Smooth muscle cell of the brain vasculature (primary cell): Measurements from ENCODE around the gene MRPL28.
"Not testable (repeated sequence)": the region's sequence is repeated elsewhere in the genome, so short reads cannot be mapped to it uniquely, and the experiment has no call there.

Experiments used
- DNase-seq: peaks from one replicate; pipeline ENCODE4 v3.0.0-alpha.2; 2012; ENCODE audit warnings: low read depth, low spot score

Gene MRPL28

DNA sequence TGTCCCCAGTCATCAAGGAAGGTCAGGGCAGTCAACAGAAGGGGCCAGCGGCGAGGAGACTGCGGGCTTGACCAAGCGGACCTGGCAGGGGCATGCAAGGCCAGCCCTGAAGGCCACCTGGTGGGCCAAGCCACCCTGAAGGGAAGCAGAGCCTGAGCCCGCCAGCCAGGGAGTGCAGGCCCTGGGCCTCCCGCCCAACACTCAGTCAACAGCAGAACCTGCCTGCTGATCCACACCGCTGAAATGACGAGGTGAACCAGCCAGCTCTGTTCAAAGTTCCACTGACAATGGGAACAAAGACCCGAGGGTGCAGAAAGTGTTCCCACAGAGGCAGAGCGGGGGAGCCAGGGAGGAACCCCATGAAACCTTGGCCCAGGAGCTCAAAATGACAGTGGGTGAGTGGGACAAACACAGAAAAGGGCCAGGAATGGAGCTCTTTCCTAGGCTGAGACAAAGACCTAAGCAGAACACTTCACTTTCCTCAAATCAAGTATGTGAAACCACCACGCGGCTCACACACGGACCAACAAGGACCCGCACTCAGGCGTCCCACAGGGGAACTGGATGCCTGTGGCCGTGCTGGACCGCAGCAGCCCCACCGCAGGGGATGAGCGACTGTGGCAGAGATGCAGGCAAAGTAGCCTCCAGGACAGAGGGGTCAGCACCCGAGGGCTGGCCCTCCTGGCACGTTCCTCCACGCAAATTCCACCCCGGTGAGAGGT lies 29.8 kb downstream of the MRPL28 start:
- DNase-seq, result no peak

DNA sequence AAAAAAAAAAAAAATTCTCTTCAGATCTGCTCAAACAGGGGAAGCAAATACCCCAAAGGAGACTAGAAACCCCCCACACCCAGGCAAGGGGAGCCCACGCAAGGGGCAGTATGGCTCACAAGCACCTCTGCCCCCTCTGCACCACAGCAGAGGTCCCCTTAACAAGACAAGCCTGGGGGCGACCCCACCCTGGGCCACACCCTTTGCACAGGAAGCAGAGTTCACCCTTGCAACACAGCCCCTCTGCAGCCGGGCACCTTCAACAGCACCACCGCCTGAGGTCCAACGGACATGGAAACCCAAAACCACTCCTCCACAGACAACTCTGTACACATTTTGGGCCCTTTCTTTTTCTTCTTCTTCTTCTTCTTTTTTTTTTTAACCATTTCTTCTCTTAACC lies 30.7 kb downstream of the MRPL28 start:
- DNase-seq, result no peak

DNA sequence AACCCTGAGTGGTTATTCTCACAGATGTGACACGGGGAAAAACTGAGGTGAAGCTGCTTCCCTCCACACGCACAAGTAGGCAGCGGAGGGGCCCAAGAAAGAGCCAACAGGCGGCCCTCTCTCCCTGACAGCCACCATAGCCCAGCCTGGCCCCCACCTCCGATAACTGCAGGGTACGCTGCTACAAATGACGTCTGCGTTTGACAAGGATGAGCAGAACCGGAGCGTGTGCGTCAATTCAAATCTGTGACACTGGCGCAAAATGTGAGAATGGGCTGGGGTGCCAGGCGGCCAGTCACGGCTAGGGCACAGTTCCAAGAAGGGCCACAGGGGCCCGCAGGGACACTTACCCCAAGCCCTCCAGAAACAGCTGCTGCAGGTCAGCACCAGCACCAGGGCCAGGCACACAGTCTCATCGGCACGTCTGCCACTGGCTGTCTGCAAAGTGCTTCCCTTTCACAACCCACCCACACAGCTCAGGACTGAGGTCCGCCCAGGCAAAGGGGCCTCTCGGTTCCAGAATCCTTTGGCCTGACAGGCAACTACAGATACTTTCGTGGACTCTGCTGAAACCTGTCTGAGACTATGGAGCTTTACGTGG lies 32.3 kb downstream of the MRPL28 start:
- DNase-seq, result no peak

DNA sequence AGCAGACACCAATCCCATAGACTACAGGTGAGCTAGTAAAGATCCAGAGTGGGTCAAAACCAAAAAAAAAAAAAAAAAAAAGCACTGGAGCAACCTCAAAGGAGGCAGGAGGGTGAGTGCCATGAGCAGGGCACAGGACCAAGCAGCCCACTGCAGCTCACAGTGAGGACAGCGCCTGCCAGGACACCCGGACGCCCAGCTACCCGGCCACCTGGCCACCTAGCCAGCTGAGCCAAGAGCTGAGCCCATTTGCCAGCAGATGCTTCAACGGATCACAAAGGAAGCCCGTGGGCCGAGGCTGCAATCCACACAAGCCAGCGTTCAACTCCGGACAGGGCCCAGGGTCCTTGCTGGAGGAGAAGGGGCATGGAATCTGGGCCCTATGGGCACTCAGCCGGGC lies 32.9 kb downstream of the MRPL28 start:
- DNase-seq, result no peak

DNA sequence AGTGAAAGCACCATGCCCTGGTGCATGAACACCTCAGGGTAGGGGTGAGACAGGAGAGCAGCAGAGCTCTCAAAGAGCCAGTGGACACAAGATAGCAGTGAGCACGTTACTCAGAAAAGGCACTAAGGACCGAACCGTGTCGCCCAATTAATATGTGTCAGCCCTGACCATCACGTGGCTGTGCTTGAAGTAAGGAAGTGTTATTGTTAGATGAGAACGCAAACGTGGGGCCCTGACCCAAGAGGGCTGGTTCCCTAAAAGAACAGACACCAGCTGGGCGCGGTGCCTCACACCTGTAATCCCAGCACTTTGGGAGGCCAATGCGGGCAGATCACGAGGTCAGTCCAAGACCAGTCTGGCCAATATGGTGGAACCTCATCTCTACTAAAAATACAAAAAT lies 34.1 kb downstream of the MRPL28 start:
- no peak for DNase-seq

DNA sequence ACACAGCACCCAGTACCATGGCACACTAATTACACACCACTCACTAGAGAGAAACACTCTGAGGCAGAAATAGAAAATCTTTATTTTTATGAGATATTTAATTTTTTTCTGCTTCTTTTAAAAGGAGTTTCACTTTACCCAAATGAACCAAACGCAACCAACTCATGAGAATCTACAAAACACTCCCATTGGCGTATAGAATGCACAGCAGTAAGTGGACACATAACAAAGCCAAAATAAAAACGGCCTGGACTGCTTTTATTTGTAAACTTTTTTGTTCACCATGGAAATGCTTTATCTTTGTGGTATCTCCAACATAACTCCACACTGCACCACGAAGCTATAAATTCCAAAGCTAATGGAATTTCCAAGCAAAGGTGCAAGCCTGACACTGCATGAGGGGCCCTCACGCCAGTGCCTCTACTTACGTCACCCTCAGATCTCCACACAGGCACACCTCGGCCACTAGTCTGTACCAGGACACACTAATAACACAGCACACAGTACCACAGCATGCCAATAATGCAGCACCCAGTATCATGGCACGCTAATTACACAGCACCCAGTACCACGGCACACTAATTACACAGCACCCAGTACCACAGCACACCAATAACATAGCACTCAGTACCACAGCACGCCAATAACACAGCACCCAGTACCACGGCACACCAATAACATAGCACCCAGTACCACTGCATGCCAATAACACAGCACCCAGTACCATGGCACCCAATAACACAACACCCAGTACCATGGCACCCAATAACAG lies 35.3 kb downstream of the MRPL28 start:
- not testable (repeated sequence) for DNase-seq

DNA sequence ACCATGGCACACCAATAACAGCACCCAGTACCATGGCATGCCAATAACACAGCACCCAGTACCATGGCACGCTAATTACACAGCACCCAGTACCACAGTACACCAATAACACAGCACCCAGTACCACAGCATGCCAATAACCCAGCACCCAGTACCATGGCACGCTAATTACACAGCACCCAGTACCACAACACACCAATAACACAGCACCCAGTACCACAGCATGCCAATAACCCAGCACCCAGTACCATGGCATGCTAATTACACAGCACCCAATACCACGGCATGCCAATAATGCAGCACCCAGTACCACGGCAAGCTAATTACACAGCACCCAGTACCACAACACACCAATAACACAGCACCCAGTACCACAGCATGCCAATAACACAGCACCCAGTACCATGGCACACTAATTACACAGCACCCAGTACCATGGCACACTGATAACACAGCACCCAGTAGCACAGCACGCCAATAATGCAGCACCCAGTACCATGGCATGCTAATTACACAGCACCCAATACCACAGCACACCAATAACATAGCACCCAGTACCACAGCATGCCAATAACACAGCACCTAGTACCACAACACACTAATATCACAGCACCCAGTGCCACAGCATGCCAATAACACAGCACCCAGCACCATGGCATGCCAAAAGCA lies 36.0 kb downstream of the MRPL28 start:
- not testable (repeated sequence) for DNase-seq

DNA sequence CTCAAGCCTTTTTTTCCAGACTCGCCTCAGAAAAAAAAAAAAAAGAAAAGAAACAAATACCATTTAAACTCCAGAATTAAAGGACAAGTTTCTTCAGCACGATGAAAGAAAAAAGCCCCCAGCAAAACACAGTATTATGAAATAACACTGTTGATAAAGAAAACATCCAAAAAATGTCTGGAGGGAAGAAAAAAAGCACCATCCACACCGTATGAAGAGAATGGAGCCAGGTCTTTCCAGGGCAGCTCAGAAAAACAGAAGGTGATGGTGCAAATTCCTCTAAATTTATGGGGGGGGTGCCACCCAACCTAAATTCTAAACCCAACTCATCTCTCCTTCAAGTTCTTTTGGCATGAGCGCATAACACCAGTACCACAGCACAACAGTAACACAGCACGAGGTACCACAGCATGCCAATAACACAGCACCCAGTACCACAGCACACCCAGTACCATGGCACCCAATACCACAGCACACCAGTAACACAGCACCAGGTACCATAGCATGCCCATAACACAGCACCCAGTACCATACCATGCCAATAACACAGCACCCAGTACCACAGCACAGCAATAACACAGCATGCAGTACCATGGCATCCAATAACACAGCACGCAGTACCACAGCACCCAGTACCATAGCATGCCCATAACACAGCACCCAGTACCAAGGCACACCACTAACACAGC lies 36.8 kb downstream of the MRPL28 start:
- no peak for DNase-seq

DNA sequence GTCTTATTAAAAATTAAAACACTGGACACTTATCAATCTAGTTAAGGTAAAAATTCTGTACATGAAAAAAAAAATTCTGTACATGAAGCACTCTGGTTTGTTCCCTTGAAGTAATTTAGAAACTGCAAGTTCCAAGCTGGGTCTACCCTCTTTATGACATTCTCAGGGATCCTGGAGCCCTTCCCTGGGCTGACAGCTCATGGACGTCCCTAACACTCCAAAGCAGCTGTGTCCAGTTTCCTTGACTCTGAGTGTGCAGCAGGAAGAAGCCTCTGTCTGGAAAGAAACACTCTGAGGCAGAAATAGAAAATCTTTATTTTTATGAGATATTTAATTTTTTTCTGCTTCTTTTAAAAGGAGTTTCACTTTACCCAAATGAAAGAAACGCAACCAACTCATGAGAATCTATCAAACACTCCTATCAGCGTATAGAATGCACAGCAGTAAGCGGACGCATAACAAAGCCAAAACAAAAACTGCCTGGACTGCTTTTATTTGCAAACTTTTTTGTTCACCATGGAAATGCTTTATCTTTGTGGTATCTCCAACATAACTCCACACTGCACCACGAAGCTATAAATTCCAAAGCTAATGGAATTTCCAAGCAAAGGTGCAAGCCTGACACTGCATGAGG lies 39.0 kb downstream of the MRPL28 start:
- not testable (repeated sequence) for DNase-seq

DNA sequence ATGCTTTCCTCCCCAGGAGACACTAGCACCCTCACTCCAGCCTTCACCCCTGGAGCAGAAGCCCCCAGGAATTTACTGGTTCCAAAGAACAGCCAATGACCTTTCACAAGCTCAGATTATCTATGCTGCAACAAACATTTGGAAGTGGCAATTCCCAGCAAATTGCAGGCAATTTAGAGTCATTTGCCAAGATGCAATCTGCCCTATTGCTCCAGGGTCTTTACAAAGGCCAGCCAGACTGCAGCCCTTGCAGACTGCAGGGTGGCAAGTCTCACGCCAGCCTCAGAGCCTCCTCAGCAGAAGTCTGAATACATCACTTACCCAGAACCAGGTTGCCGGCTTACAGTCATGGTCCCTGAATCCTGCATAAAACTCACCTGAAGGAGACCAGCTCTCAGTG lies 39.6 kb downstream of the MRPL28 start:
- no peak for DNase-seq

DNA sequence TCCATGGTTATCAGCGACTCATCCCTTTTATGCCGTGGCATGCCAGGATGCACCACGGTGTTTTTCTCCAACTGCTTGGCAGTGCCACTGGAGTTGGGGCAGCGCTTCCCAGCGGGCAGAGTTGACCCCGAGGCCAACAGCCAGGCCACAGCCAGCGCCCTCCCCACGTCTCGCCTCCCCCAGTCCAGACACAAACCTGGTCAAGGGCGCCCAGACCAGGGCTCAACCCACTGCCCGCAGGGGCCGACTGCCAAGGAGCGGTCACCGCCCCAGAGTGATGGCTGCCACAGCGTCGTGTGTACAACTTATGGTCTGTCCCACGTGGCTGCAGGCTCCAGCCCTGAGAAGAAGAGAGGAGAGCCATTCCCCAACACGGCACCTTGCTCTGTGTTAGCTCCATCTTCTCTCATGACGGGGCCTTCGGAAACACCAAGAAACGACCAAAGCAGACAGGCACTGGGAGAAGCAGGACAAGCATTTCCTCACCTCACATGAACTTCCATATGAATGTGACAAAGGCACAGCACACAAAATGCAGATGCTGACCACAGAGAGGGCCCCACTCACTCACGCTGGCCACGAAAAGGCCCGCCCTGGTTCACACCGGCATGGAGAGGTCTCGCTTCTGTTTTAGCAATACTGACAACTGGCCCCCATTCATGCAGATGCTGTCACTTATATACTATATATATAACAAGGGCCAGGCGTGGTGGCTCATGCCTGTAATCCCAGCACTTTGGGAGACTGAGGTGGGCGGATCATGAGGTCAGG lies 44.8 kb downstream of the MRPL28 start:
- no peak for DNase-seq

DNA sequence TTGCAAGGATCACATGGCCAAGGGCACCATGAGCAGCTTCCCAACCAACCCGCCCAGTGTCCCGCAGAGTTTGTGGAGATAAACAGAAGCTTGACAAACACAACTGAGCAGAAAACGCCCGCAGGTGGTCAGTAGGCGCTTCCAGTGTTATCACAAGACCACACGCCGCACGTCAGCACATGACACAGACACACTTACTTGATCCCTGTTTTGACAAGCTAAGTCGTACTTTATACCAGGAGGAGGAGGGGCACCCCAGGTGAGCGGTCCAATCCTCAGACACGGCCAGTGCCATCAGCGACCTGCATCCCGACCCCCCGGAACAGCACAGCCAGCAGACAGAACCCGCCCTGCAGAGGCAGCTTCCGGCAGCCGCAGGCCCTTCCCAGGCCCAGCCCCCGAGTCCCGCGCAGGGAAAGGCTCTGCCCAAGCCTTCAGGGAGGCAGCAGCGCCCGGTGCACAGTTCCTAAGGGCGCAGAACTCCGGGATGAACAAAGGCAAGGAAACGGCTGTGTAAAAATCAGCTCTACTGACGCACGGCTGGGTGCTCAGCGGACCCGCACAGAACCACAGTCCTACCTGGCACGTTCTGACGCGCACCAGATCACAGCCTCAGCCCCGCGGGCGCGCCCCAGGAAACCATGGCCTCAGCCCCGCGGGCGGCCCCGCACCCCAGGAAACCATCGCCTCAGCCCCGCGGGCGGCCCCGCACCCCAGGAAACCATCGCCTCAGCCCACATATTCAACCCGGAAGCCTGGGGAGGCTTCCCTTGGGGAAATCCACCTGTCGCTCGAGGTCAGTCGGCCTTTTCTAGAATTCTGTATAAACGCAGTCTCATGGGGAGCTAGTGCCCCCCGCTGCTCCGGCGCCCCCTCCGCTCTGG lies 45.6 kb downstream of the MRPL28 start:
- no peak for DNase-seq

DNA sequence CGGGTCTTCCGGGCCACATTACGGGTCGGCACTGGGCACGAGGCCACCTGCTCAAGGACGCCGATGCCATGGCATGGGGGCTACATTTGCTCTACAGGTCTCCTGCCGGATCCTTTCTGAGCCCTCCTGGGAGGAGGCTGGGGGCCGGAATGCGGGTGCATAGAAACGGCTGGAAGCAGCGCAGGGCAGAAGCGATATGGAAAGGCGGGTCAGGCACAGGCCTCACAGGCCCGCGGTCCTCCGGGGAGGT lies 46.2 kb downstream of the MRPL28 start:
- DNase-seq, result no peak

DNA sequence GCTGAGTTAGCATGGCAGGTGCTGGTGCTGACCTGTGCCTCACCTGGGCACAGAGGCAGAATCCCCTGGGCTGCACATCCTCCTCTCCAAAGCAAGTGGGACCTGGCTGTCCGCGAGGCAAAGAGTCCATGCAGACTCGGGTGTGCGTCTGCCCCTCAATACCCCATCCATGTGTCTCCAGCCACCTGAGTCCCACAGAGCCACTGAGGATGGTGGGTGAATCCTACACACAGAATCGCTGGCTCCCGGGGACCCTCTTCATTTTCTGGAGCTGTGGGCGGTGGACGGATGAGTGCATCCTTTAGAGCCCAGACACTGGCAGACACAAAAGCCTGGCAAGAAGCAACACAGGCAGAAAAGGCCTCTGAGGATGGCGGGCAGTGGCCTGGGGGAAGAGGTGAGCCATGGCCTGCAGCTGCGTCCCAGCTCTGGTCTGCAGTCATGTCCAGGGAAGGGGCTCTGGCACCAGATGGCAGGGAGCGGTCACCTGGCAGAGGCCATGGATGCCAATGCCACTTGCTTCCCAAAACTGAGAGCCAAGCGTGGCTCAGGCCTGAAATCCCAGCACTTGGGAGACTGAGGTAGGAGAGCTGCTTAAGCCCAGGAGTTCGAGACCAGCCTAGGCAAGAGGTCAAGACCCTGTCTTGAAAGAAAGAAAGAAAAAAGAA lies 47.7 kb downstream of the MRPL28 start:
- DNase-seq, result no peak

DNA sequence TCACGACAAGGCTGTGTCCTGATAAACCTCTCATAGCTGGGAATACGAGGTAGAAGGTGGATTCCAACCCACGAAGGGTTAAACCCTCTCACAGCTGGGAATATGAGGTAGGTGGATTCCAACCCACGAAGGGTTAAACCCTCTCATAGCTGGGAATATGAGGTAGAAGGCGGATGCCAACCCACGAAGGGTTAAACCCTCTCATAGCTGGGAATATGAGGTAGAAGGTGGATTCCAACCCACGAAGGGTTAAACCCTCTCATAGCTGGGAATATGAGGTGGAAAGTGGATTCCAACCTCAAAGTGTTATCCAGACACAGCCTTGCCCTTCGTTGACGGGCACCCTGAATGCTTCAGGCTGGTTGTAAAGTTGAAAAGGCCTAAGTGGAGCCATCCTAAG lies 48.8 kb downstream of the MRPL28 start:
- DNase-seq, result no peak

DNA sequence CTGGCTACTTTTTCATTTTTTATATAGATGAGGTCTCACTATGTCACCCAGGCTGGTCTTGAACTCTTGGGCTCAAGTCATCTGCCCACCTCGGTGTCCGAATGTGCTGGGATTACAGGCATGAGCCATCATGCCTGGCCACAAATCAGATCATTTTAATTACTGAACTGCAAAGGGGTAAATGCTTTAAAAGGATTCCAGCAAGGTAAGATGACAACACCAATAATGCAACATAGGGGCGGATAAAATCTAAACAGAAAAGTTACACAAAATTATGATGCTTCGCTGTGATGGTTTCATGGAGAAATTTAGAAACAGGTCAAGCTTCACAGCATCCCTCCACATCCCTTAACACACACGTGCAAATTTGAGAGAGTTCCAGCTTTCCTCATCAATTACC lies 50.1 kb downstream of the MRPL28 start:
- DNase-seq, result no peak

DNA sequence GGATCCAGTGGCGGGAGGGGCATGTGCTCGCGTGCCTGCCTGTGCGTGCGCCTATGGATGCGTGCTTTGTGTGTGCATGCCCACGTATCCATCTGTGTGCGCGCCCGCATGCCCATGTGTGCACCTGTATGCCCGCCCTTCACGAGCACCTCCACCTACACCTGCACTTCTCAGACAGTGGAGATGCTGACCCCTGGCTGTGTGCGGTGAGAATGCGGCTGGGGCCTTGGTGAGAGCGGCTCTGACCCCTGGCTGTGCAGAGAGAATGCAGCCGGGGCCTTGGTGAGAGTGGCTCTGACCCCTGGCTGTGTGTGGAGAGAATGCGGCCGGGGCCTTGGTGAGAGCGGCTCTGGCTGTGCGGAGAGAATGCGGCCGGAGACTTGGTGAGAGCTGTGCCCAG lies 51.7 kb downstream of the MRPL28 start:
- no peak for DNase-seq

DNA sequence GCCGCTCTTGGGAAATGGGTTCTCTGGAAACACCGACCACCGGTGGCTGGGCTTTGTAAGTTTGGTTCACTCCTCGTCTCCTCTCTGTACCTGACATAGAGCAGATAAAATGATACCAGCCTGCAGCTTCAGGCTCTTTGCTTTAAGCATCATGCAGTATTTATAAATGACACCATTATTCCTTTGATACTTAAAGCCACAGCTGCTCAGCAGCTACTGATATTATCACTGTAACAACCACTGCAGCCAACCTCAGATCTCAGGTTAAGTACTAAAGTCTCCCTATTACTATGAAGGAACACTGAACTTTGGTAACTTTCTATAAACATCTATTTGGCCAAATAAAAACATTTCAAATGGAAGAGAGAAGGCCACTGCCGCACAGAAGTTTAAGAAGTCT lies 52.8 kb downstream of the MRPL28 start:
- DNase-seq, result no peak
